OCI-LY3 (cell line): Measurements from ENCODE around the gene ZNF516.

Experiments
- CTCF ChIP-seq: fragments of 200-600, 300-600 bp; sonication (generic); IDR thresholded peaks from 2 replicates; pipeline ENCODE4 v1.5.1; 2014; ENCODE audit warnings: antibody characterized with exemption, low read length, low read depth
- EZH2phosphoT487 ChIP-seq: fragments of 200-600 bp; shearing (Covaris generic); IDR thresholded peaks from 2 replicates; pipeline ENCODE4 v1.6.1; 2018; ENCODE audit warnings: antibody characterized with exemption, mixed run types, low read depth

GRCh38 chr18:76358774-76359173, 136.3 kb downstream of the ZNF516 start:
- TF ChIP-seq CTCF (no peak), EZH2phosphoT487 (no peak)
